Neural progenitor cell (in vitro differentiated cells): ENCODE results near the gene PRICKLE2. TPM values are rescaled to one million over a fixed set of nuclear protein-coding genes. Genes with fewer than 3 reads are reported as not detected.

Source experiments
- DNase-seq: peaks from one replicate; pipeline ENCODE4 v3.0.0-alpha.2; 2016; ENCODE audit warnings: low spot score
- H2AFZ ChIP-seq: fragments of 200-600 bp; sonication (generic); replicated peaks from 2 replicates; pipeline ENCODE4 v1.6.1; 2016; ENCODE audit warnings: antibody characterized with exemption
- H3F3A ChIP-seq: fragments of 200-600 bp; sonication (generic); 2 replicates; pipeline ENCODE4 v1.6.1; 2016; ENCODE audit warnings: antibody characterized with exemption, low read depth
- H3K27ac ChIP-seq: fragments of 200-600 bp; sonication (generic); 2 replicates; pipeline ENCODE4 v1.5.1; 2016; ENCODE audit warnings: mild to moderate bottlenecking
- H3K27me3 ChIP-seq: fragments of 200-600 bp; sonication (generic); 2 replicates; pipeline ENCODE4 v1.6.1; 2016; ENCODE audit warnings: mild to moderate bottlenecking, moderate library complexity
- H3K36me3 ChIP-seq: fragments of 200-600 bp; sonication (generic); 2 replicates; pipeline ENCODE4 v1.5.1; 2016
- H3K4me1 ChIP-seq: fragments of 200-600 bp; sonication (generic); 2 replicates; pipeline ENCODE4 v1.6.1; 2016; ENCODE audit warnings: mixed run types
- H3K4me2 ChIP-seq: fragments of 200-600 bp; sonication (generic); 2 replicates; pipeline ENCODE4 v1.6.1; 2016
- H3K4me3 ChIP-seq: fragments of 200-600 bp; sonication (generic); 2 replicates; pipeline ENCODE4 v1.5.1; 2016
- H3K79me2 ChIP-seq: fragments of 200-600 bp; sonication (generic); 2 replicates; pipeline ENCODE4 v1.6.1; 2016; ENCODE audit warnings: low read depth
- H3K9ac ChIP-seq: fragments of 200-600 bp; sonication (generic); 2 replicates; pipeline ENCODE4 v1.6.1; 2016
- H3K9me3 ChIP-seq: fragments of 200-600 bp; sonication (generic); 2 replicates; pipeline ENCODE4 v1.5.1; 2016; ENCODE audit warnings: low read depth
- H4K20me1 ChIP-seq: fragments of 200-600 bp; sonication (generic); 2 replicates; pipeline ENCODE4 v1.6.1; 2016; ENCODE audit warnings: low read depth
- H3K27ac Mint-ChIP-seq: 3 replicates; pipeline ENCODE4 v1.8.0; 2021; ENCODE audit warnings: mixed read lengths
- H3K27me3 Mint-ChIP-seq: 2 replicates; pipeline ENCODE4 v1.8.0; 2022; ENCODE audit warnings: low read depth, mild to moderate bottlenecking, inconsistent platforms, moderate library complexity, mixed read lengths; ENCODE audit not compliant: insufficient read depth
- H3K36me3 Mint-ChIP-seq: 3 replicates; pipeline ENCODE4 v1.8.0; 2021; ENCODE audit warnings: mixed read lengths
- H3K4me1 Mint-ChIP-seq: 3 replicates; pipeline ENCODE4 v1.8.0; 2021; ENCODE audit warnings: mixed read lengths
- H3K4me3 Mint-ChIP-seq: 3 replicates; pipeline ENCODE4 v1.8.0; 2021; ENCODE audit warnings: mild to moderate bottlenecking, moderate library complexity, mixed read lengths
- H3K9me3 Mint-ChIP-seq: 3 replicates; pipeline ENCODE4 v1.8.0; 2020; ENCODE audit warnings: mixed read lengths
- EZH2 ChIP-seq: fragments of 200-600 bp; sonication (generic); IDR thresholded peaks from 2 replicates; pipeline ENCODE4 v1.6.1; 2017; ENCODE audit warnings: antibody characterized with exemption, mild to moderate bottlenecking, moderate library complexity
- EZH2phosphoT487 ChIP-seq: fragments of 200-600 bp; sonication (generic); IDR thresholded peaks from 2 replicates; pipeline ENCODE4 v1.6.1; 2017; ENCODE audit warnings: antibody characterized with exemption
- total RNA-seq: library from RNA; depleted of rRNA; stranded (reverse); fragments of >200 nt; gene quantifications from 2 replicates; pipeline ENCODE4 v1.2.3, GENCODE V29; 2015; ENCODE audit warnings: low replicate concordance
- TF ChIP-seq, protein P1 (sequence below): fragments of 200-600 bp; sonication (generic); IDR thresholded peaks from 2 replicates; pipeline ENCODE4 v1.5.1; 2017; ENCODE audit warnings: antibody characterized with exemption, mild to moderate bottlenecking

The PRICKLE2 gene
- total RNA-seq, 1 donor from 2014 or later, result 11.5 TPM

DNA sequence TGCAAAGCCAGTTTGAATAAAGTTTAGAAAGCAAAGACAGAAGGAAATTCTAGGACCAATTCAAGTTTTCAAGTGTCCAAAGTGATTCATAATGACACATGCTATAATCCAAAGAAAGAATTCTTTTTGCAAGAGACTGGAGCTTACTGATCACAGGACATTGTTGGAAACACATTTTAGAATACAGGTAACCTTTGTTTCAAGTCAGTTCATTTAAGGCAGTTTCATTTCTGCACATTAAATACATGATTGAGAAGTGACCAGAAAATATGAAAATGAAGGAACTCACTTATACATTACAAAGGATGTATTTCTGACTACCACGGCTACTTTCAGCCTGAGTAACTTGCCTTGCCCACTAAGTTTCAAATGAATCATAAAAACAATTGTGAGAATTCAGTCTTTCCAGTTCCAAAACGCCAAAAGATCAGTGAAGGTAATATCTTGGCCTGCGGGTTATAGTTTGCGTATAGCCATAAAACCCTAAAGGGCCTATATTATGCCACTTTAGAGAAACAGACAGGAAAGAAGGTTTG lies 48.7 kb downstream of the PRICKLE2 start:
- no peaks in the 10 kb centered on the region for H3K79me2 ChIP-seq
- H2AFZ ChIP-seq, result no peak overlapping the region
- no peaks in the 10 kb centered on the region for H3K36me3 ChIP-seq
- no peak overlapping the region for H3K9ac ChIP-seq
- H3K36me3 Mint-ChIP-seq, result no peaks in the 10 kb centered on the region
- no peak overlapping the region for H3K4me2 ChIP-seq
- no peak overlapping the region for H3K27ac ChIP-seq
- H4K20me1 ChIP-seq, result no peaks in the 10 kb centered on the region
- H3K4me1 Mint-ChIP-seq, result no peaks in the 10 kb centered on the region
- no peak for DNase-seq
- no peak overlapping the region for H3K4me3 ChIP-seq
- no peaks in the 10 kb centered on the region for H3K4me1 ChIP-seq
- H3F3A ChIP-seq, result no peaks in the 10 kb centered on the region
- no peak for TF ChIP-seq EZH2
- no peak for TF ChIP-seq EZH2phosphoT487
- H3K27ac Mint-ChIP-seq, result no peak overlapping the region
- H3K9me3 ChIP-seq, result no peaks in the 10 kb centered on the region
- peaks cover 2% of the 10 kb centered on the region for H3K9me3 Mint-ChIP-seq
- no peak overlapping the region for H3K4me3 Mint-ChIP-seq
- no peaks in the 10 kb centered on the region for H3K27me3 ChIP-seq
- H3K27me3 Mint-ChIP-seq, result no peaks in the 10 kb centered on the region

DNA sequence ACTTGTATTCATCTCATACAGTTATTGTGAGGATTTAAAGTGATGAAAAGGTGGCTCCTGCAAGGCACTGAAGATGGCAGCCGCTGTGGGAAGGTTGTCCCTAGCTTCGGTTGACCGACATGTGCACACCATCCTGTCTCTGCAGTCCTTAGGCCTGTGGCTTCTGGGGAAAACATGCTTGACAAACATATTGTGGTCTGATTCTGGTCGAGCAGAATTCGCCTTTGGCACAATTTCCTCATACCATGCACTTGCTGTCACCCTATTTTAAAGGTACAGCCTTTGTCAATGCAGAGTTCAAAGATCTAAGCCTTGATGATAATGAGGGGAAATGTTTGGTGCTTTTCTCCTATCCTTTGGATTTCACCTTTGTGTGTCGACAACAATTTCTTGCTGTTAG lies 50.9 kb downstream of the PRICKLE2 start:
- Histone ChIP-seq H3K27ac (no peak overlapping the region), H3F3A (peaks cover 12% of the 10 kb centered on the region), H3K4me1 (peaks cover 9% of the 10 kb centered on the region), H2AFZ (no peak overlapping the region), H4K20me1 (no peaks in the 10 kb centered on the region), H3K4me2 (no peak overlapping the region), H3K9me3 (no peaks in the 10 kb centered on the region), H3K36me3 (no peaks in the 10 kb centered on the region), H3K79me2 (no peaks in the 10 kb centered on the region), H3K4me3 (no peak overlapping the region), H3K9ac (no peak overlapping the region), H3K27me3 (no peaks in the 10 kb centered on the region)
- no peak for TF ChIP-seq EZH2
- TF ChIP-seq, protein P1, sequence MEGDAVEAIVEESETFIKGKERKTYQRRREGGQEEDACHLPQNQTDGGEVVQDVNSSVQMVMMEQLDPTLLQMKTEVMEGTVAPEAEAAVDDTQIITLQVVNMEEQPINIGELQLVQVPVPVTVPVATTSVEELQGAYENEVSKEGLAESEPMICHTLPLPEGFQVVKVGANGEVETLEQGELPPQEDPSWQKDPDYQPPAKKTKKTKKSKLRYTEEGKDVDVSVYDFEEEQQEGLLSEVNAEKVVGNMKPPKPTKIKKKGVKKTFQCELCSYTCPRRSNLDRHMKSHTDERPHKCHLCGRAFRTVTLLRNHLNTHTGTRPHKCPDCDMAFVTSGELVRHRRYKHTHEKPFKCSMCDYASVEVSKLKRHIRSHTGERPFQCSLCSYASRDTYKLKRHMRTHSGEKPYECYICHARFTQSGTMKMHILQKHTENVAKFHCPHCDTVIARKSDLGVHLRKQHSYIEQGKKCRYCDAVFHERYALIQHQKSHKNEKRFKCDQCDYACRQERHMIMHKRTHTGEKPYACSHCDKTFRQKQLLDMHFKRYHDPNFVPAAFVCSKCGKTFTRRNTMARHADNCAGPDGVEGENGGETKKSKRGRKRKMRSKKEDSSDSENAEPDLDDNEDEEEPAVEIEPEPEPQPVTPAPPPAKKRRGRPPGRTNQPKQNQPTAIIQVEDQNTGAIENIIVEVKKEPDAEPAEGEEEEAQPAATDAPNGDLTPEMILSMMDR, result no peak
- no peak for TF ChIP-seq EZH2phosphoT487
- Mint-ChIP-seq H3K4me3 (no peak overlapping the region), H3K4me1 (no peaks in the 10 kb centered on the region), H3K27me3 (peaks cover 2% of the 10 kb centered on the region), H3K36me3 (no peaks in the 10 kb centered on the region), H3K27ac (no peak overlapping the region), H3K9me3 (peaks cover 2% of the 10 kb centered on the region)
- DNase-seq, result no peak

DNA sequence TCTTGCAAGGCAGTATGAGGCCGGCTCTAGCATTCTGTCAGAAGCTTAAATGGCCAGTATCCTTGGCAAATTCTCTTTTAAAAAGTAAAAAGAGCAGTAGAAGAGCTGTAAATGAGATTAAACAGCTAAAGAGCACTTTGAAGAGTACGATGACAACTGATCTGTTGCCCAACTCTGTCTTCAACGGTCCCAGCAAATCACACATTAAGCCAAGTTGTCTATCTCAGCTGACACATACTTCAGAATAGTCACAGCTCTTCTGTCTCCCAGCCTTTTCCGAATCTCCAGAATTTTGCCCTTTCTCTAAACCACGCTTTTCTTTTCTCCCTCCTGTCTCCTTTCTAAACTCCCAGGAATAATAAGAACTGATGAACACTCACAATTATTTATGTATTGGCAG lies 51.7 kb downstream of the PRICKLE2 start:
- H4K20me1 ChIP-seq, result no peaks in the 10 kb centered on the region
- H3K27me3 Mint-ChIP-seq, result peaks cover 2% of the 10 kb centered on the region
- TF ChIP-seq EZH2phosphoT487 (no peak), EZH2 (no peak)
- TF ChIP-seq, protein P1, result no peak
- H2AFZ ChIP-seq, result no peak overlapping the region
- peaks cover 2% of the 10 kb centered on the region for H3K9me3 Mint-ChIP-seq
- H3F3A ChIP-seq, result peaks cover 12% of the 10 kb centered on the region
- no peak overlapping the region for H3K9ac ChIP-seq
- no peak overlapping the region for H3K27ac ChIP-seq
- no peak overlapping the region for H3K4me2 ChIP-seq
- no peaks in the 10 kb centered on the region for H3K27me3 ChIP-seq
- no peaks in the 10 kb centered on the region for H3K36me3 Mint-ChIP-seq
- H3K27ac Mint-ChIP-seq, result no peak overlapping the region
- H3K36me3 ChIP-seq, result no peaks in the 10 kb centered on the region
- DNase-seq, result no peak
- H3K4me3 Mint-ChIP-seq, result no peak overlapping the region
- H3K4me3 ChIP-seq, result no peak overlapping the region
- peaks cover 9% of the 10 kb centered on the region for H3K4me1 ChIP-seq
- no peaks in the 10 kb centered on the region for H3K9me3 ChIP-seq
- H3K4me1 Mint-ChIP-seq, result no peaks in the 10 kb centered on the region
- H3K79me2 ChIP-seq, result no peaks in the 10 kb centered on the region

DNA sequence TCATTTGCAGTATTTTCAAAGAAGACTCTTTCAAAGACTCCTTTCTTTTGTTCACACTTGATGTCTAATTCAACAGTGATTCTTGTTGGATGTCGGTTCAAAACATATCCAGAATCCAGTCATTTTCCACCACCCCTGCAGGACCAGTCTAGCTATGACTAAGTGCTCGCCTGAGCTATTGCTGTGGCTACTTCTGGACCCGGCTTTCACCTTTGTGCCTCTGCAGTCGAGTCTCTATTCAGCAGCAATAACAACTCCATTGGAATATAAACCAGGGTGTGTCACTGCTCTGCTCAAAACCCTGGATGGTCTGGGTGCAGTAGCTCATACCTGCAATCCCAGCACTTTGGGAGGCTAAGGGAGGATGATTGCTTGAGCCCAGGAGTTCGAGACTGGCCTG lies 55.0 kb downstream of the PRICKLE2 start:
- H3K27me3 Mint-ChIP-seq, result peaks cover 2% of the 10 kb centered on the region
- no peak overlapping the region for H3K4me3 Mint-ChIP-seq
- DNase-seq, result no peak
- H3K9me3 Mint-ChIP-seq, result peaks cover 2% of the 10 kb centered on the region
- Histone ChIP-seq H3F3A (peaks cover 12% of the 10 kb centered on the region), H3K79me2 (no peaks in the 10 kb centered on the region), H3K27me3 (no peaks in the 10 kb centered on the region), H3K4me1 (peaks cover 16% of the 10 kb centered on the region), H2AFZ (no peak overlapping the region), H3K4me2 (peak overlapping the region; percentile 23), H3K27ac (peak overlapping the region; percentile 24), H3K4me3 (no peak overlapping the region), H3K36me3 (no peaks in the 10 kb centered on the region), H3K9me3 (no peaks in the 10 kb centered on the region), H3K9ac (no peak overlapping the region), H4K20me1 (no peaks in the 10 kb centered on the region)
- no peaks in the 10 kb centered on the region for H3K4me1 Mint-ChIP-seq
- no peak overlapping the region for H3K27ac Mint-ChIP-seq
- H3K36me3 Mint-ChIP-seq, result no peaks in the 10 kb centered on the region
- TF ChIP-seq EZH2phosphoT487, result no peak
- no peak for TF ChIP-seq EZH2
- TF ChIP-seq, protein P1, result no peak
